Astrocyte (in vitro differentiated cells and primary cell): ENCODE data around the gene MYADML2. TPM values are rescaled to one million over a fixed set of nuclear protein-coding genes. Genes with fewer than 3 reads are reported as not detected.
A peak's percentile ranks its signal among the peaks of the same experiment; 100 is the strongest.

Experiments
- DNase-seq: peaks from one replicate; pipeline ENCODE4 v3.0.0-alpha.2; 2010; ENCODE audit warnings: low read depth
- FAIRE-seq: peaks from 2 replicates; lab custom pipeline; 2011; peaks lifted over from hg19 to GRCh38; lab: Jason Lieb, UNC
- H2AFZ ChIP-seq: 2 replicates; pipeline ENCODE4 v1.6.0; 2012; ENCODE audit warnings: low read depth, low read length, inconsistent platforms
- H3K27ac ChIP-seq: 2 replicates; pipeline ENCODE4 v1.5.1; 2011; ENCODE audit warnings: low read depth, low read length, inconsistent platforms
- H3K27me3 ChIP-seq: 2 replicates; pipeline ENCODE4 v1.6.0; 2011; ENCODE audit warnings: low read length, inconsistent platforms; ENCODE audit not compliant: insufficient read depth
- H3K36me3 ChIP-seq: 2 replicates; pipeline ENCODE4 v1.5.1; 2011; ENCODE audit warnings: low read length, inconsistent platforms; ENCODE audit not compliant: insufficient read depth
- H3K4me1 ChIP-seq: 2 replicates; pipeline ENCODE4 v1.5.1; 2011; ENCODE audit warnings: low read length, inconsistent platforms; ENCODE audit not compliant: insufficient read depth
- H3K4me2 ChIP-seq: 2 replicates; pipeline ENCODE4 v1.6.0; 2012; ENCODE audit warnings: low read length, inconsistent platforms
- H3K4me3 ChIP-seq: 2 replicates; pipeline ENCODE4 v1.5.1; 2011; ENCODE audit warnings: low read depth, mild to moderate bottlenecking, low read length, inconsistent platforms; ENCODE audit not compliant: insufficient read depth
- H3K79me2 ChIP-seq: 2 replicates; pipeline ENCODE4 v1.6.0; 2012; ENCODE audit warnings: mild to moderate bottlenecking, low read length, inconsistent platforms; ENCODE audit not compliant: insufficient read depth
- H3K9ac ChIP-seq: 2 replicates; pipeline ENCODE4 v1.6.0; 2012; ENCODE audit warnings: mild to moderate bottlenecking, low read length, inconsistent platforms
- H3K9me3 ChIP-seq: 2 replicates; pipeline ENCODE4 v1.5.1; 2012; ENCODE audit warnings: low read depth, mild to moderate bottlenecking, low read length, inconsistent platforms; ENCODE audit not compliant: insufficient read depth
- H4K20me1 ChIP-seq: 2 replicates; pipeline ENCODE4 v1.6.0; 2012; ENCODE audit warnings: low read length, inconsistent platforms; ENCODE audit not compliant: insufficient read depth
- H3K27ac Mint-ChIP-seq: one replicate; pipeline ENCODE4 v1.8.0; 2021; ENCODE audit warnings: mild to moderate bottlenecking, mixed read lengths; ENCODE audit not compliant: unreplicated experiment
- H3K27me3 Mint-ChIP-seq: one replicate; pipeline ENCODE4 v1.8.0; 2021; ENCODE audit warnings: low read depth, mixed read lengths; ENCODE audit not compliant: unreplicated experiment
- H3K36me3 Mint-ChIP-seq: one replicate; pipeline ENCODE4 v1.8.0; 2021; ENCODE audit warnings: low read depth, mixed read lengths; ENCODE audit not compliant: unreplicated experiment
- H3K4me1 Mint-ChIP-seq: one replicate; pipeline ENCODE4 v1.8.0; 2021; ENCODE audit warnings: low read depth, mixed read lengths; ENCODE audit not compliant: unreplicated experiment
- H3K4me3 Mint-ChIP-seq: one replicate; pipeline ENCODE4 v1.8.0; 2021; ENCODE audit warnings: mild to moderate bottlenecking, moderate library complexity, mixed read lengths; ENCODE audit not compliant: unreplicated experiment
- H3K9me3 Mint-ChIP-seq: one replicate; pipeline ENCODE4 v1.8.0; 2021; ENCODE audit warnings: mild to moderate bottlenecking, mixed read lengths; ENCODE audit not compliant: unreplicated experiment
- EZH2 ChIP-seq: IDR thresholded peaks from 2 replicates; pipeline ENCODE4 v1.6.1; 2012; ENCODE audit warnings: mild to moderate bottlenecking, low read length, inconsistent platforms; ENCODE audit not compliant: insufficient read depth
- total RNA-seq: library from RNA; stranded (reverse); gene quantifications from 2 replicates; pipeline ENCODE4 v1.2.1, GENCODE V29; 2021
- TF ChIP-seq, protein P1 (sequence below): IDR thresholded peaks from 2 replicates; pipeline ENCODE4 v1.5.1; 2011; ENCODE audit warnings: low read depth, mild to moderate bottlenecking, inconsistent platforms, low read length, moderate library complexity; ENCODE audit not compliant: insufficient read depth

The MYADML2 gene
- total RNA-seq, 1 donor from 2014 or later, result not detected

GRCh38 chr17:81928544-81929252, 18.3 kb downstream of the MYADML2 start:
- H3K9me3 Mint-ChIP-seq, result no peaks in the 10 kb centered on the region
- H3K27me3 Mint-ChIP-seq, result no peaks in the 10 kb centered on the region
- peak overlapping the region; percentile 83 for H3K4me2 ChIP-seq
- no peaks in the 10 kb centered on the region for H3K9me3 ChIP-seq
- H3K79me2 ChIP-seq, result peaks cover 34% of the 10 kb centered on the region
- peaks cover 6% of the 10 kb centered on the region for H3K36me3 Mint-ChIP-seq
- peak overlapping the region; percentile 69 for H3K27ac Mint-ChIP-seq
- peaks cover 25% of the 10 kb centered on the region for H3K4me1 ChIP-seq
- DNase-seq, result no peak
- no peak for FAIRE-seq
- peaks cover 14% of the 10 kb centered on the region for H3K4me1 Mint-ChIP-seq
- H3K27me3 ChIP-seq, result no peaks in the 10 kb centered on the region
- H3K9ac ChIP-seq, result peak overlapping the region; percentile 88
- peak overlapping the region; percentile 76 for H3K4me3 Mint-ChIP-seq
- no peak overlapping the region for H3K27ac ChIP-seq
- H3K4me3 ChIP-seq, result peak overlapping the region; percentile 60
- TF ChIP-seq, protein P1, sequence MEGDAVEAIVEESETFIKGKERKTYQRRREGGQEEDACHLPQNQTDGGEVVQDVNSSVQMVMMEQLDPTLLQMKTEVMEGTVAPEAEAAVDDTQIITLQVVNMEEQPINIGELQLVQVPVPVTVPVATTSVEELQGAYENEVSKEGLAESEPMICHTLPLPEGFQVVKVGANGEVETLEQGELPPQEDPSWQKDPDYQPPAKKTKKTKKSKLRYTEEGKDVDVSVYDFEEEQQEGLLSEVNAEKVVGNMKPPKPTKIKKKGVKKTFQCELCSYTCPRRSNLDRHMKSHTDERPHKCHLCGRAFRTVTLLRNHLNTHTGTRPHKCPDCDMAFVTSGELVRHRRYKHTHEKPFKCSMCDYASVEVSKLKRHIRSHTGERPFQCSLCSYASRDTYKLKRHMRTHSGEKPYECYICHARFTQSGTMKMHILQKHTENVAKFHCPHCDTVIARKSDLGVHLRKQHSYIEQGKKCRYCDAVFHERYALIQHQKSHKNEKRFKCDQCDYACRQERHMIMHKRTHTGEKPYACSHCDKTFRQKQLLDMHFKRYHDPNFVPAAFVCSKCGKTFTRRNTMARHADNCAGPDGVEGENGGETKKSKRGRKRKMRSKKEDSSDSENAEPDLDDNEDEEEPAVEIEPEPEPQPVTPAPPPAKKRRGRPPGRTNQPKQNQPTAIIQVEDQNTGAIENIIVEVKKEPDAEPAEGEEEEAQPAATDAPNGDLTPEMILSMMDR, result no peak
- TF ChIP-seq EZH2, result peak; percentile 36
- H2AFZ ChIP-seq, result peak overlapping the region; percentile 77
- H3K36me3 ChIP-seq, result no peaks in the 10 kb centered on the region
- H4K20me1 ChIP-seq, result peaks cover 56% of the 10 kb centered on the region

DNA sequence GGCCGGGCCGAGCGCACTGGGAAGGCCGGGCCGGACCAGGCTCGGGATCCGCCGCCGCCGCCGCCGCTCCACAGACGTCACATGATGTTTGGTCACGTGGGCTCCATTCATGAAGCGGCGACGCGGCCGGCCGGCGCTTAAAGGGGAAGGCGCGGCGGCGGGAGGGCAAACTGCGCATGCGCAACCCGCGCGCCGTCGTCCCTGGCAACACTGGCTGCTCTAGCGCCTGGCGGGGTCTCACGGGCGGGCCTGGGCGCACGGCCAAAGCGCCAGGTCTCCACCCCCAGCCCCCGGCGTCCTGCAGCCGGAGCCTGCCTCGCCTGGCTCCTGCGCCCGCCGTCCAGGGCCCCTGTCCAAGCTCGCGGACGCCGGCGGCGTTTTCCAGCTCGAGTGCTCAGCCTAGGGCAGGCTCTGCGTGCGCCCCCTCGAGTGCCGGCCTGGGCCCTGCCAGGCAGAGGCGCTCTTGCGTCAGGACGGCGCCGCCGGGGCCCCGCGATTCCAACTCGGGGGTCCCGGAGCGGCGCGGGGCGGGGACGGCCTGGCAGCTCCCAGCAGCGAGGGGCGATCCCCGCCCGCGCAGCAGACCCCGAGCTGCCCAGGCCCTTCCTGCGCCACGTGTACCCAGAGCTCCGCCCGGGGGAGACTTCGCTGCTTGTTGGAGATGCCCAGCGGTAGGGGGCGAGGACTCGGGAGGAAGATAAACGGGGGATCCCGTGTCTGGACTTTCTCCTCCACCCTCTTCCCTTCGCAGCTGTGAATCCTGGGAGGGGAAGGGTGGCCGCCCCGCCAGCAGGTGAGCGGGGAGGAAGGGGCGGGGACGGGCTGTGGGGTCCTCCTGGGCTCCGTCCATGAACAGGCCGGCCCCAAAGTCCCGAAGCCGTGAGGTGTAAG, 19.1 kb downstream of the MYADML2 start, which contains the start of gene MAFG:
Gene MAFG (minus strand): TSS at position 83 of the 891 bp plus-strand sequence. CDS start 4,550 bp downstream, outside the sequence.
- Histone ChIP-seq H3K4me1 (peaks cover 32% of the 10 kb centered on the region), H3K27me3 (no peaks in the 10 kb centered on the region), H3K79me2 (peaks cover 42% of the 10 kb centered on the region), H3K9ac (peak within 1 kb of the TSS; percentile 88), H2AFZ (peak within 1 kb of the TSS; percentile 77), H3K4me2 (peak within 1 kb of the TSS; percentile 94), H4K20me1 (peaks cover 58% of the 10 kb centered on the region), H3K4me3 (peak within 1 kb of the TSS; percentile 66), H3K9me3 (no peaks in the 10 kb centered on the region), H3K27ac (peak within 1 kb of the TSS; percentile 87), H3K36me3 (no peaks in the 10 kb centered on the region)
- Mint-ChIP-seq H3K36me3 (no peaks in the 10 kb centered on the region), H3K27me3 (no peaks in the 10 kb centered on the region), H3K9me3 (no peaks in the 10 kb centered on the region), H3K27ac (peak within 1 kb of the TSS; percentile 98), H3K4me1 (peaks cover 14% of the 10 kb centered on the region), H3K4me3 (peak within 1 kb of the TSS; percentile 93)
- peak; percentile 75 for DNase-seq
- FAIRE-seq, result no peak
- TF ChIP-seq, protein P1, result peak; percentile 5
- TF ChIP-seq EZH2, result no peak
